Heart right ventricle (tissue), 16 donors: ENCODE measurements around the gene ILF2. TPM values are rescaled to one million over a fixed set of nuclear protein-coding genes. Genes with fewer than 3 reads are reported as not detected.

ENCODE experiments used
- ATAC-seq, 8 donors: fragments of 200-7000 bp; cut with Tn5 transposase; one replicate each; pipeline ENCODE4 v1.9.1; 2020; ENCODE audit warnings: mild to moderate bottlenecking in 8 of 8, moderate library complexity in 8 of 8, moderate number of reproducible peaks in 1 of 8
- DNase-seq, 2 donors: peaks; one replicate each; pipeline ENCODE4 v3.0.0-alpha.2; 2020
- H3K27ac ChIP-seq, 10 donors: fragments of 200-600 bp; sonication (generic) in 2 of 10; one replicate each; pipeline versions ENCODE4 v1.5.0 to v1.8.0; 2020 to 2022; ENCODE audit warnings: mild to moderate bottlenecking in 3 of 10
- H3K27me3 ChIP-seq, 7 donors: fragments of 200-600 bp; one replicate each; pipeline ENCODE4 v1.8.0; 2021 to 2022; ENCODE audit warnings: mild to moderate bottlenecking in 2 of 7
- H3K36me3 ChIP-seq, 9 donors: fragments of 200-600 bp; sonication (generic) in 1 of 9; one replicate each; pipeline versions ENCODE4 v1.5.0 to v1.8.0; 2020 to 2022; ENCODE audit warnings: mild to moderate bottlenecking in 2 of 9
- H3K4me1 ChIP-seq, 9 donors: fragments of 200-600 bp; sonication (generic) in 1 of 9; one replicate each; pipeline versions ENCODE4 v1.5.0 to v1.8.0; 2020 to 2022; ENCODE audit warnings: mild to moderate bottlenecking in 4 of 9
- H3K4me3 ChIP-seq, 10 donors: fragments of 200-600 bp; sonication (generic) in 2 of 10; one replicate each; pipeline versions ENCODE4 v1.5.0 to v1.8.0; 2020 to 2022; ENCODE audit warnings: mild to moderate bottlenecking in 7 of 10, moderate library complexity in 2 of 10
- H3K9me3 ChIP-seq, 11 donors: fragments of 200-600 bp in 10 of 11; sonication (generic) in 2 of 11; one replicate each; pipeline versions ENCODE4 v1.5.0 to v1.8.0; 2013 to 2022; ENCODE audit warnings: mild to moderate bottlenecking in 2 of 11, control low read depth in 1 of 11, moderate library complexity in 1 of 11
- WGBS, 2 donors: extraction: QIAGEN DNeasy Blood & Tissue Kit; methylation state at CpG; one replicate each; pipeline ENCODE4 v1.1.7; 2013; ENCODE audit warnings: inconsistent platforms in 1 of 2; 5-methylcytosine and 5-hydroxymethylcytosine counted together
- intact Hi-C, 10 donors: fragments of 100-400 bp; cut with DNase I; formaldehyde crosslinking; loops; one replicate each; pipeline versions ENCODE4 v1.11.1 to v1.14.2; 2022
- polyA plus RNA-seq, 2 donors: library from polyadenylated mRNA; stranded (reverse); fragments of 200-250 nt; gene quantifications; one replicate each; pipeline ENCODE4 v1.2.3, GENCODE V29; 2013
- total RNA-seq, 10 donors: library from RNA; stranded (reverse); fragmentation: NEBNext Ultra II Directional in 3 of 10; extraction: Animal tissue kit (Norgen Biotek cat#: 25700) in 3 of 10; gene quantifications; one replicate each; pipeline versions ENCODE4 v1.2.1 to v1.2.4, GENCODE V29; 2021 to 2023
- TF ChIP-seq, protein P1 (sequence below), 9 donors: fragments of 200-600 bp; sonication (generic) in 2 of 9; IDR thresholded peaks; one replicate each; pipeline versions ENCODE4 v1.5.0 to v1.8.0; 2021 to 2022; ENCODE audit warnings: antibody characterized with exemption in 9 of 9, mild to moderate bottlenecking in 5 of 9, moderate library complexity in 1 of 9
- donor health status: Arrhythmogenic right ventricular cardiomyopathy.
- donor health status: ischemic (EF 13 %, LVEDD 7.1; RV severe dilation, severe dysfunction).
- donor health status: healthy with polysubstance abuse.
- donor health status: DM: no; HTN: yes; CAD: no.
- donor health status: DM: no; HTN: no; CAD: no.
- donor health status: ischemic (EF 25% LVEDD 6.9; RV normal size, moderate dysfunction).
- donor health status: ischemic (EF 25% LVEDD 5.7; RV mildly dilated, moderate dysfunction).
- donor health status: healthy.
- donor health status: DM: yes; HTN: yes; CAD: no.
- donor health status: Ischemic cardiomyopathy.
- donor health status: ischemic (EF 35%, LVEDD 5.7; RV mildly dilated, moderate dysfunction).
- donor health status: nonischemic (EF 11% LVEDD 7.7; RV severe dilation, severe dysfunction).
- donor health status: DM: yes; HTN: yes; CAD: no.
- donor health status: PGD.
- donor health status: ischemic (EF 29% LVEDD 5.4; RV normal size, mild dysfunction).
- donor health status: nonischemic (EF 23%, LVEDD 6.1; RV moderate dilation, normal function).

ILF2 gene
- total and polyA plus RNA-seq, 12 donors: 17.3 to 114 (median 70.8) TPM

DNA sequence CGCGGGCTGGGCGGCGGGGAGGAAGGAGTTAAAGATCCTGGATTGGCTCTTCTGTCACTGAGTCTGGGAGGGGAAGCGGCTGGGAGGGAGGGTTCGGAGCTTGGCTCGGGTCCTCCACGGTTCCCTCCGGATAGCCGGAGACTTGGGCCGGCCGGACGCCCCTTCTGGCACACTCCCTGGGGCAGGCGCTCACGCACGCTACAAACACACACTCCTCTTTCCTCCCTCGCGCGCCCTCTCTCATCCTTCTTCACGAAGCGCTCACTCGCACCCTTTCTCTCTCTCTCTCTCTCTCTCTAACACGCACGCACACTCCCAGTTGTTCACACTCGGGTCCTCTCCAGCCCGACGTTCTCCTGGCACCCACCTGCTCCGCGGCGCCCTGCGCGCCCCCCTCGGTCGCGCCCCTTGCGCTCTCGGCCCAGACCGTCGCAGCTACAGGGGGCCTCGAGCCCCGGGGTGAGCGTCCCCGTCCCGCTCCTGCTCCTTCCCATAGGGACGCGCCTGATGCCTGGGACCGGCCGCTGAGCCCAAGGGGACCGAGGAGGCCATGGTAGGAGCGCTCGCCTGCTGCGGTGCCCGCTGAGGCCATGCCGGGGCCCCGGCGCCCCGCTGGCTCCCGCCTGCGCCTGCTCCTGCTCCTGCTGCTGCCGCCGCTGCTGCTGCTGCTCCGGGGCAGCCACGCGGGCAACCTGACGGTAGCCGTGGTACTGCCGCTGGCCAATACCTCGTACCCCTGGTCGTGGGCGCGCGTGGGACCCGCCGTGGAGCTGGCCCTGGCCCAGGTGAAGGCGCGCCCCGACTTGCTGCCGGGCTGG, 7.9 kb upstream of the ILF2 start, which contains the start of gene NPR1:
Gene NPR1, plus strand, starts transcription at position 170 of the 818 bp plus-strand sequence. Its CDS starts 421 bp downstream, at position 591.
- Histone ChIP-seq H3K27me3 (peaks cover 9 to 41% (median 19%) of the 10 kb centered on the region in 7 donors), H3K4me1 (peaks cover 8 to 28% (median 22%) of the 10 kb centered on the region in 9 donors), H3K36me3 (peaks cover 0 to 21% (median 0%) of the 10 kb centered on the region in 9 donors), H3K9me3 (no peaks in the 10 kb centered on the region), H3K4me3 (peak within 1 kb of the TSS; percentile 48 to 73 (median 66)), H3K27ac (peak within 1 kb of the TSS; percentile 62 to 85 (median 78))
- 0 to 1% methylated on average over 66 to 78 of the region's 78 CpGs for WGBS, 2 donors
- TF ChIP-seq, protein P1, sequence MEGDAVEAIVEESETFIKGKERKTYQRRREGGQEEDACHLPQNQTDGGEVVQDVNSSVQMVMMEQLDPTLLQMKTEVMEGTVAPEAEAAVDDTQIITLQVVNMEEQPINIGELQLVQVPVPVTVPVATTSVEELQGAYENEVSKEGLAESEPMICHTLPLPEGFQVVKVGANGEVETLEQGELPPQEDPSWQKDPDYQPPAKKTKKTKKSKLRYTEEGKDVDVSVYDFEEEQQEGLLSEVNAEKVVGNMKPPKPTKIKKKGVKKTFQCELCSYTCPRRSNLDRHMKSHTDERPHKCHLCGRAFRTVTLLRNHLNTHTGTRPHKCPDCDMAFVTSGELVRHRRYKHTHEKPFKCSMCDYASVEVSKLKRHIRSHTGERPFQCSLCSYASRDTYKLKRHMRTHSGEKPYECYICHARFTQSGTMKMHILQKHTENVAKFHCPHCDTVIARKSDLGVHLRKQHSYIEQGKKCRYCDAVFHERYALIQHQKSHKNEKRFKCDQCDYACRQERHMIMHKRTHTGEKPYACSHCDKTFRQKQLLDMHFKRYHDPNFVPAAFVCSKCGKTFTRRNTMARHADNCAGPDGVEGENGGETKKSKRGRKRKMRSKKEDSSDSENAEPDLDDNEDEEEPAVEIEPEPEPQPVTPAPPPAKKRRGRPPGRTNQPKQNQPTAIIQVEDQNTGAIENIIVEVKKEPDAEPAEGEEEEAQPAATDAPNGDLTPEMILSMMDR (IDR thresholded peaks at IDR 0.05): no peak
- DNase-seq (peak; percentile 69 to 72), ATAC-seq (peak; percentile 75 to 90 (median 84))
- intact Hi-C loops: loop anchor here (1.0 to 10.0 kb wide), 15 partner anchors 69 to 309 kb away; partner anchors contain the start of gene RAB13 (in 9 of the 10)

DNA sequence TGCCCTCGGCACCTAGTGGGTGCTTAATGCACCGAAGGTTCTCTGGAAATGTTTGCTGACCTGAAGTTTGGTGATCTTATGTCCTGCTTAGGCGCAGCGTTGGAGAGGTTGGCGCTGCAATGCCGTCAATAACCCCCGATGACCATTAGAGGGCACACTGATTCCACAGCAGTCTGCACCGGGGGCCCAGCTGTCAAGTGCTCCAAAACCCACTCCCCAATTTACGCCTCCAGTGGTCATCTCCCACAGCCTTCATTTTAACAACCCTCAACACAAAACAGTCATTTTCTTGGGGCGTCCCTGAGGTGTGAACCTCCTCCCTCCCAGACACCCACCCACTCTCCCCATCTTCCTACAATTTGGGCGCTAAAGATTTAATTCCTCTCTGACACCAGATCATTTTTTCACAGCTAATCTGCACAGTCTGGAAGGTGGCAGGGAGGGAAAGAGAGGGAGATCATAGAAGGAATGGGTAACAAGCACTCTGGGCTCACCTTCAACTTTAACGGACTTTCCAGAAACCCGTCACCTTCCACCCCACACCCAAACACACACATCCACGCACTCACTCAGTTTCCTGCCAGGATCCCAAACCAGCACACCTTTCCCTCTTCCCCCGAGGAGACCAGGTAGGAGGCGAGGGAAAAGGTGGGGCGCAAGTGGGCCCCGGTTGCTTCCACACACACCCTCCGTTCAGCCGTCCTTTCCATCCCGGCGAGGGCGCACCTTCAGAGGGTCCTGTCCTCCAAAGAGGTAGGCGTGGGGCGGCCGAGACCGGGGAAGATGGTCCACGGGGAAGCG, 7.1 kb upstream of the ILF2 start:
- peak; percentile 40 to 54 for DNase-seq

DNA sequence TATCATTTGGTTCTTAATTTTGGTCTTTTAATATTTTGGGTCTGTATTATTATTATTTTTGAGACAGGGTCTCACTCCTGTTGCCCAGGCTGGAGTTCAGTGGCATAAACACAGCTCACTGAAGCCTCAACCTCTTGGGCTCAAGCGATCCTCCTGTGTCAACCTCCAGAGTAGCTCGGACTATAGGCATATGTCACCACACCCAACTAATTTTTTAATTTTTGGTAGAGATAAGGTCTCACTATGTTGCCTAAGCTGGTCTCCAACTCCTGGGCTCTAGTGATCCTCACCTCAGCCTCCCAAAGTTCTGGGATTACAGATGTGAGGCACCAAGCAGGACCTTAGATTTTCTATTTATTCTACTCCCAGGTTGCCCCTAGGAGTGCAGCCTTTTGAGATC, 2.7 kb upstream of the ILF2 start:
- 92 to 93% methylated on average over 2 of the region's 2 CpGs for WGBS, 2 donors
- ATAC-seq: no peak
- intact Hi-C loops: loop anchor here in 4 of 10 donors (5.0 to 10.0 kb wide), 4 partner anchors 46 to 314 kb away; partner anchors contain the start of genes RAB13 (in 3 of the 4), S100A1 (in 1 of the 4) and S100A13 (in 1 of the 4)

More for the DNA sequence above, 7.1 kb upstream of the ILF2 start:
- TF ChIP-seq, protein P1 (IDR thresholded peaks at IDR 0.05): peak; percentile 79 to 96 (median 93)
- H3K36me3 ChIP-seq: peaks cover 0 to 13% (median 0%) of the 10 kb centered on the region in 9 donors
- peak overlapping the region; percentile 48 to 73 (median 66) for H3K4me3 ChIP-seq
- peak; percentile 52 to 87 (median 76) for ATAC-seq
- H3K27me3 ChIP-seq: peaks cover 9 to 41% (median 19%) of the 10 kb centered on the region in 7 donors
- H3K4me1 ChIP-seq: peaks cover 8 to 28% (median 22%) of the 10 kb centered on the region in 9 donors
- H3K9me3 ChIP-seq: no peaks in the 10 kb centered on the region
- WGBS, 2 donors: 2% methylated on average over 29 of the region's 29 CpGs
- intact Hi-C loops: loop anchor here (1.0 to 10.0 kb wide), 15 partner anchors 69 to 309 kb away; partner anchors contain the start of gene RAB13 (in 9 of the 10)
- H3K27ac ChIP-seq: peak overlapping the region; percentile 44 to 85 (median 78)

More for the DNA sequence above, 2.7 kb upstream of the ILF2 start:
- H3K27ac ChIP-seq: no peak overlapping the region
- H3K9me3 ChIP-seq: no peaks in the 10 kb centered on the region
- no peak overlapping the region for H3K4me3 ChIP-seq
- DNase-seq: no peak
- TF ChIP-seq, protein P1 (IDR thresholded peaks at IDR 0.05): no peak
- peaks cover 0 to 14% (median 7%) of the 10 kb centered on the region in 9 donors for H3K36me3 ChIP-seq
- H3K4me1 ChIP-seq: peaks cover 6 to 42% (median 27%) of the 10 kb centered on the region in 9 donors
- peaks cover 0 to 13% (median 7%) of the 10 kb centered on the region in 7 donors for H3K27me3 ChIP-seq
